ENCODE data around the gene GXYLT2.

The GXYLT2 gene

GRCh38 chr3:72938471-72939265 is 50.8 kb downstream of the GXYLT2 start:
- DNase-seq: peak; percentile 92

GRCh38 chr3:72941245-72941644 is 53.4 kb downstream of the GXYLT2 start:
- no peak for DNase-seq

- no peak for DNase-seq
These were observed 54.6 kb downstream of the GXYLT2 start for GRCh38 chr3:72942427-72942826.

DNA sequence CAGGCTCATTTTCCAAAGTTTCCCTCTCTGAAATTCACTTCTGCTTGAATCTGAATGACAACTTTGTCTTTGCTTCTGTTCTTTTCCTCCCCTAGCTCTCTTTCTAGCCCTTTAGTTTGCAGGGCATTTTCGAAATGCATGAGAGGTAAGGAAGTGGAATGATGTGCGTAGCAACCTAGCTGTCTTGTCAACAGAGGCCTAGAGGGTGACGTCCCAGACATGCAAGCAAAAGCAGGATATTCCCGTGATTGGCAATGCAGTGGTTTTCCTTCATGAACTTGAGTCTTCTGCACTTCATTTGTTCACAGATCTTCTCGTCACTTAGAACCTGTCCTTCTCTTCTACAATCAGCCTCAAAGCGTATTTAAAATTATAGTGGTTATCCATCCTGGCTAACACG is 56.9 kb downstream of the GXYLT2 start:
- no peak for DNase-seq

- no peak for DNase-seq
These were observed 60.1 kb downstream of the GXYLT2 start for GRCh38 chr3:72947715-72948490.

DNA sequence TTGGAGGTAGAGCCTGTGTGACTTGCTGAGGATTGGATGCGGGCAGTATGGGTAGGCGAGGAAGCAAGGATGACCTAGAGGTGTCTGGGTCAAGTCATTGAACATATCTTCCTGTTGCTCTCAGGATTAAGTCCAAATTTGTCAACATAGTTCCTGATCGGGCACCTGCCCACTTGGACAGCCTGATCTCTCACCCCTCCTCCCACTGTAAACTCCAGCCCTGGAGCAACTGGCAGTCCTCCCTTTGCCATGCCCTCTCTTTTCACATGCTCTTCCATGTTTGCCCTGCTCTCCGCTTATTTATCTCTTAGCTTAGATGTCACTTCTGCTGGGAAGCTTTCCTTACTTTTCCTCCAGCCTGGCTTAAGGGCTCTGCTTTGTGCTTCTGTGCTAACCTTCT is 61.2 kb downstream of the GXYLT2 start:
- DNase-seq: no peak

DNA sequence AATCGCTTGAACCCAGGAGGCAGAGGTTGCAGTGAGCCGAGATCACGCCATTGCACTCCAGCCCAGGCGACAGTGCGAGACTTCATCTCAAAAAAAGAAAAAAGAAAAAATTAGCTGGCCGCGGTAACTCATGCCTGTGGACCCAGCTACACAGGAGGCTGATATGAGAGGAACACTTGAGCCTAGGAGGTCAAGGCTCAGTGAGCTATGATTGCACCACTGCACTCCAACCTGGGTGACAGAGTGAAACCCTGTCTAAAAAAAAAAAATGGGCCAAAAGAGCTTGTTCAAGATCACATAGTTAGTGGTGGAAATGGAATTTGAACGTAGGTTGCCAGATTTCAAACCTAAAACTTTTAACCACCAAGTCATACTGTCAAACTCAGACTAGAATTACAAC is 62.5 kb downstream of the GXYLT2 start:
- no peak for DNase-seq

DNA sequence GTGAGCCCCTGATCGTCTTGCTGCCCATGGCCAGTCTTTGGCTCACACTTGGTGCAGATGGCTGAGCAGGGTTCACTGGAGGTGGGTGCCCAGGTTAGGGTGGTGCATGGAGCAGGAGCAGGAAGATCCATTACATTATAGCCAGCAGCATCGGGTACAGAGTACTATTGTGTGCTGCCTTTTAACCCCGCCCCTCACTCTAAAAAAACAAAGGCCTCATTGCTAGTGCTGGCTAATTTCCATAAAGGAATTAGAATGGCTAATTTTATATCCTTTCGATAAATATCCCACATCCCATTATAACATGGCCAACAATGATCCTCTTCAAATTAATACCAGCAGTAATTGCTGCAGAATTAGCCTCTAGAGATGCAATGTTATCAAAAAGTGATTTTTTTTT is 63.0 kb downstream of the GXYLT2 start:
- DNase-seq: no peak

- no peak for DNase-seq
These were observed 63.4 kb downstream of the GXYLT2 start for GRCh38 chr3:72951259-72951722.

GRCh38 chr3:72953325-72953956 is 65.6 kb downstream of the GXYLT2 start:
- DNase-seq: no peak

- DNase-seq: no peak
These were observed 69.5 kb downstream of the GXYLT2 start for GRCh38 chr3:72957297-72957696.

DNA sequence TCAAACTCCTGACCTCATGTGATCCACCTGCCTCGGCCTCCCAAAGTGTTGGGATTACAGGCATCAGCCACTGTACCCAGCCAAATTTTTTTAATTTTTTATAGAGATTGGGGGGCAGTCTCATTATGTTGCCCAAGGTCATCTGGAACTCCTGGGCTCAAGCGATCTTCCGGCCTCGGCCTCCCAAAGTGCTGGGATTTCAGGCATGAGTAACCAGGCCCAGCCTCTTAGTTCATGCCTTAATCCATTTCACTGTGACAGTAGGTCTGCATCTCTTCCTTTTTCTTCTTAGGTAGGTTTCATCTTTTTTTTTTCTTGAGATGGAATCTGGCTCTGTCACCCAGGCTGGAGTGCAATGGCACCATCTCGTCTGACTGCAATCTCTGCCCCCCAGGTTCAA is 71.5 kb downstream of the GXYLT2 start:
- DNase-seq: no peak

DNA sequence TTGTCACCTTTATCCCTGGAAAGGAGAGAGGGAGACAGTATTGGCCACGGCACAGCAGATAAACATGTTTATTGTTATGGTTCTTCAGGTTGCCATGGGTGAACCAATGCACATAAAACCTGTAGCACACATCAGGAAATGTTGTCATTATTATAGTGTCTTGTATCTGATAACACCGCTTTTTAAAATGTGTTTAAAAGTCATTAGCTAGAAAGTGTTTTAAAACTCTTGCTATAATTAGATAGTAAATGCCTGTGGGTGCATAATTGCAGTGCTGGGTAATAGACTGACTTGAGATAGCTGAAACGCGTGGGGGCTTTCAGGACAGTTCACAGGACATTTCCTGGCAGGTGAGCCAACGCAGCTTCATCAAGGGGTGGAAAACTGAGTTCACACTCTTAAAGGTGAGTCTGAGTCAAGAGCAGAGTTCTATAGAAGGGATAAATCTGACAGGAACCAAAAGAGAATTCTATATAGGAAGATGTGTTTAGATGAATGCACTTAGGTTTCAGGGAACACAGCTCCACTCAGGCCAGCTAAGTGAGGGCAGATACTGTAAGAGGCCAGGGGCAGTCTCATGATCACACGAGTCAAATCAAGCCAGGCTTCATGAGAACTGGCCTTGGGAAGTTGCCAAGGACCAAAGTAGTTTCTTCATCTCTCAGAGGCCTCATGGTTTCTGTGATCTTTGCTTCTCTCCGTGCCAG is 73.1 kb downstream of the GXYLT2 start:
- no peak for DNase-seq

DNA sequence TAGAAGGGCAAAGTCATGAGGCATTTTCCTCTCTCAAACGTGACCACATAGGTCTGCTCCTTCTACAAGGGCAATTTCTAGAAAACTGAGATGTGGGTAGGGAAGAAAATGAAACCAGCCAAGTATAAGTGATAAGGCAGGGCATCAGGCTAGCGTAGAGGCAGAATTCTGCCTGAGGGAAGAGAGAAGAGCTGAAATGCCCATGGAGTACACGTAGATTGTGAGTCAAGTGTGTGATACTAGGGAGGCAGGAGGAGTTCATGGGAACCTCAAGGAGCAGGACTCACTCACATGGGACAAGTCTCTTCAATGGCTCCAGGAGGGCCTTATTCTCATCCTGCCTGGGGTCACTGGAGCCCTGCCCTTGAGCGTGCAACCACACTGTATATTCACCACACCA is 73.9 kb downstream of the GXYLT2 start:
- DNase-seq: no peak

- no peak for DNase-seq
These were observed 74.5 kb downstream of the GXYLT2 start for GRCh38 chr3:72962317-72962716.

DNA sequence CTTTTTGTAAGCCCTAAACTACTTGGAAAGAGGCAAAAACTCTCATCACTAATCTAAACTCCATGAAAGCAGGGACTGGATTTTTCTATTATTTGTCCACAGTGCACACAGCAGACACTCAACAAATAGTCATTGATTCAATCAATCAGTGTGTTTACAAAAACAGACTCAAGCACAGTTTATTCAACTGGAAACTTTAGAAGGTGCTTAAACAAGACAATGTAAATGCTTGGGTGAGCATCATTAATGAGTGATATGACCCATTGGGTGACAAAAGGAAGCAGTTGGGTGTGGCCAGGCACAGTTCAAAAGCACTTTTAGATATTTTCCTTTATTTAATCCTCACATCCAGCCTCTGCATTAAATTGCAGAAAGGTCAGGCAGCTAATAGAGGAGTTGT is 76.8 kb downstream of the GXYLT2 start:
- no peak for DNase-seq

GRCh38 chr3:72968266-72968664 is 80.4 kb downstream of the GXYLT2 start:
- DNase-seq: no peak

GRCh38 chr3:72969766-72970165 is 81.9 kb downstream of the GXYLT2 start:
- DNase-seq: no peak

GRCh38 chr3:72970942-72971341 is 83.1 kb downstream of the GXYLT2 start:
- DNase-seq: no peak

- DNase-seq: no peak
These were observed 84.8 kb downstream of the GXYLT2 start for GRCh38 chr3:72972706-72973030.

DNA sequence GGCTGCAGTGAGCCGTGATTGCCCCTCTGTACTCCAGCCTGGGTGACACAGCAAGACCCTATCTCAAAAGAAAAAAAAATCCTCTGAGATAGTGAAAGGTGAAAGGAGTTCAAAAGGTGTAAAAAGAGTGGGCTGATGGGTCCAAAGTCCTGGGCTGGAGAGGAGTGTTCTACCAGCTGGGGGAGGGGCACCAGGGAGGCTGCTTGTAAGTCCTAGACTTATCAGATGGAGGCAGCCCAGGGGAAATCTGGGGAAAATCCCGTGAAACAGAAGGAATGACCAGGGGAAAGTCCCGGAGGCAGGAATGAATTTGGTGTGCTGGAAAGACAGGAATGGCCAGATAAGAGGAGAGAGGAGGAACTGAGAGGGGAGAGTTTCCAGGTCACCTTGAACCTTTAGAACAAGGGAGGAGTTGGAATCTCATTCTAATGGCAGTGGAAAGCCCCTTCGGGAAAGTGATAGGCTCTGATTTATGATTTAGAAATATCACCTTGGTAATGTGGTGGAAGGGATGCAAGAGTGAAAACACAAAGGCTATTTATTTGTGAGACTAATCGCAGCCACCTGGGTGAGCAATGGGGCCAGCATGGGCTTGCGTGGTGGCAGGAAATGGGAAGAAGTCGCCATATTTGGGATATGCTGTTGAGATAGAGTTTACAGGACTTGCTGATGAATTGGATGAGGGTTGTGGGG is 85.3 kb downstream of the GXYLT2 start:
- DNase-seq: no peak

- no peak for DNase-seq
These were observed 85.9 kb downstream of the GXYLT2 start for GRCh38 chr3:72973786-72974185.

DNA sequence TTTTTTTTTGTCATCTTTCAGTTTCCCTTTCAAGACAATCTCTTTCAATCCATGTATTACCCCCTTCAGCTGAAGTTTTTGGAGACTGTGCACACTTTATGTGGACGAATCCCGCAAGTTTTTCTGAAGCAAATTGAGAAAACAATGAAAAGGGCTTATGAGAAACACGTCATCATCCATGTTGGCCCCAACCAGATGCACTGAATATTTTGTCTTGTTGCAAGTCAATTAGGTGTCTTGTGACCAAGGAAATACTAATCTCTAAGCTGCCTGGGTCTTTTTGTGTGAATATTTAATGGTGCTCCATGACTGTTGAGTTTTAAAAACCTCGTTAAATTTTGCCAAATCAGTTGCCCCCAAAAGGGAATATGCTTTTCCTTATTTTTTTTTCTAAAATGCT is 87.1 kb downstream of the GXYLT2 start:
- DNase-seq: no peak

All from GF-D8 (cell line).